Islet precursor cell (in vitro differentiated cells): ENCODE measurements around the gene PTPRCAP.
A peak's percentile ranks its signal among the peaks of the same experiment; 100 is the strongest.

ENCODE experiments used
- DNase-seq: peaks from one replicate; pipeline ENCODE4 v3.0.0-alpha.2; 2018

PTPRCAP gene

GRCh38 chr11:67395555-67396258 lies 41.8 kb downstream of the PTPRCAP start:
- DNase-seq, result no peak

- no peak for DNase-seq
These were observed 43.5 kb downstream of the PTPRCAP start for GRCh38 chr11:67393990-67394389.

- DNase-seq, result no peak
These were observed 44.0 kb downstream of the PTPRCAP start for GRCh38 chr11:67393437-67393836.

GRCh38 chr11:67392183-67392715 lies 45.2 kb downstream of the PTPRCAP start:
- no peak for DNase-seq

- DNase-seq, result peak; percentile 97
These were observed 45.9 kb downstream of the PTPRCAP start, which contains the start of gene RAD9A for GRCh38 chr11:67391304-67392182. Gene RAD9A (plus strand): TSS chr11:67391986. CDS start chr11:67392045, 59 bp downstream.

GRCh38 chr11:67390947-67391303 lies 46.6 kb downstream of the PTPRCAP start:
- no peak for DNase-seq

GRCh38 chr11:67389477-67389876 lies 48.0 kb downstream of the PTPRCAP start:
- DNase-seq, result peak; percentile 82

GRCh38 chr11:67387518-67387917 lies 50.0 kb downstream of the PTPRCAP start:
- no peak for DNase-seq

GRCh38 chr11:67387069-67387468 lies 50.4 kb downstream of the PTPRCAP start:
- no peak for DNase-seq
